ENCODE measurements around the gene SPAG16. TPM values are rescaled to one million over a fixed set of nuclear protein-coding genes. Genes with fewer than 3 reads are reported as not detected.

The SPAG16 gene
- total RNA-seq, 2 donors from 2014 or later = 8.2 to 9.0 TPM

DNA sequence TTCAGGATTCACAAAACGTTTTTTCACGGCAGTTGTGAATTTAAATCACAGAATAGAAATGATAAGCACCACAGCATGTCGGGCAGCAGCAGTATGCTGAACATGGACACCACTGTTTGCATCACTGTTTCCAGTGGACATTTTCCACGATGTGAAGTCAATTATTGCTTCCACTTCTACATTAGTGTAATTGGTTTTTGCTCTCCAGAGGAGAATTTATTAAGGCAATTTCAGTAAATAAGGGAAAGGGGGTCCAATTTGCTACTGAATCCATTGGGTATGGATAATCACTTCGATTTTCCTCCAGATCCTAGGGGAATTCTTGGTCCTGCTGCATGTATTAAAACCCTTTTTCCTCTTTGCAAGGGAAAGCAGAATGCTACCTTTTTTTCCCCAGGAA lies 1096.4 kb downstream of the SPAG16 start:
- no peak overlapping the region for H3K4me3 Mint-ChIP-seq
- H3K27me3 Mint-ChIP-seq (ENCODE audit: low read depth) = no peaks in the 10 kb centered on the region
- no peaks in the 10 kb centered on the region for H3K4me1 Mint-ChIP-seq (ENCODE audit: low read depth)
- DNase-seq (no peak), ATAC-seq (replicated peaks in 1 of 2) (no peak)
- H3K27ac Mint-ChIP-seq = no peak overlapping the region
- H3K36me3 Mint-ChIP-seq (ENCODE audit: insufficient read depth in 2 of 2) = no peaks in the 10 kb centered on the region
- H3K9me3 Mint-ChIP-seq = no peaks in the 10 kb centered on the region

DNA sequence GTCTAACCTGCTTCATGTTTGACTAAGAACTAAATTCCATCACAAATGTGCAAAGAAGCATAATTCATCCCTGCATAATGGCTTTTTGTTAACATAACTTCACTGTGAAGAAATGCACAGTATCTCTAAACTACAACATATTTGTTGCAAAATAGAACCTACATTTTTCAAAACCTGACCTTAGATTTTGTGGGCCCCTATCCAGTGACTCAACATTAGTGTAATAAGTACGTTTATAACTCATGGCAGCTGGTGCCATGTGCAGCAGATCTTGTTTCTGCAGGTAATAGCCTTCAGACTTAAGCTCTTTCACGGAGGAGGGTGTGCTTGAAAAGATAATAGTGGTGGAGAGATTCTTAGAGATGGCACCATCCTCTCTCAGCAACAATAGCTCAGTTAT lies 1098.0 kb downstream of the SPAG16 start:
- no peak for ATAC-seq (replicated peaks in 1 of 2)
- H3K36me3 Mint-ChIP-seq (ENCODE audit: insufficient read depth in 2 of 2) = no peaks in the 10 kb centered on the region

DNA sequence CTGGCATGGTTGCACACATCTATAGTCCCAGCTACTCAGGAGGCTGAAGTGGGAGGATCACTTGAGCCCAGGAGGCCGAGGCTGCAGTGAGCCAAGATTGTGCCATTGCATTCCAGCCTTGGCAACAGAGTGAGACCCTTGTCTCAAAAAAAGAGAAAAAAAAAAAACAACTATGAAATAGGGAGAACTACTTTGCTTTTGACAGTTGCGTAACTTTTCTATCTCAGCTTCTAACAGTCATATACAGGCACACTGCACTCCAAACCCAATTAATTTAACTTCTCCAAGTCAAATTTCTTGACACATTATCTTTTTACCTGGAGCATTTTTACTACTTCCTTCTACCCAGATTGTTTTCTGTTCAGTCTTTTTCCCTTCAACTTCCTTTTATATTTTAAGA lies 1102.5 kb downstream of the SPAG16 start:
- DNase-seq (no peak), ATAC-seq (replicated peaks in 1 of 2) (no peak)
- no peak overlapping the region for H3K27ac Mint-ChIP-seq
- H3K4me3 Mint-ChIP-seq = no peak overlapping the region
- no peaks in the 10 kb centered on the region for H3K9me3 Mint-ChIP-seq
- H3K36me3 Mint-ChIP-seq (ENCODE audit: insufficient read depth in 2 of 2) = no peaks in the 10 kb centered on the region
- H3K27me3 Mint-ChIP-seq (ENCODE audit: low read depth) = no peaks in the 10 kb centered on the region
- H3K4me1 Mint-ChIP-seq (ENCODE audit: low read depth) = no peaks in the 10 kb centered on the region

More for the DNA sequence above, 1098.0 kb downstream of the SPAG16 start:
- Mint-ChIP-seq H3K4me1 (ENCODE audit: low read depth) (no peaks in the 10 kb centered on the region), H3K4me3 (no peak overlapping the region), H3K9me3 (no peaks in the 10 kb centered on the region), H3K27ac (no peak overlapping the region), H3K27me3 (ENCODE audit: low read depth) (no peaks in the 10 kb centered on the region)
- DNase-seq = no peak

DNA sequence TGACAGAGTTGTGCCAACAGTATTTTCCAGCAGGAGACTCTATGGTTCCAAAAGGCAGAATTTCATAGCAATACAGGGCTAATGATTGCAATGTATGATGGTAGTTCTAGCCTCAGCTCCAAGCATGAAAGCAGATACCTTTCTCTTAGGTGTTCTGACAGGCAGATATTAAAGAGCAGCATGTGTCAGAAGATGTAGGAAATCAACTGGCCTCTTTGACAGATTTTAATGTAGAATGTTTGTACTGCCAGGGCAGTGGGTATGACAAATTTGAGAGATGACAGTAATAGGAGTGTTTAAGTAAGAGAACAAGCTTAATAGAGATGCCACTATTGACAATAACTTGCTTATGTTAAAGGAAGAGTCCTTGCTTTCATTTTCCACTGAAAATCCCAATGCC lies 1105.1 kb downstream of the SPAG16 start:
- H3K4me1 Mint-ChIP-seq (ENCODE audit: low read depth) = no peaks in the 10 kb centered on the region
- H3K36me3 Mint-ChIP-seq (ENCODE audit: insufficient read depth in 2 of 2) = no peaks in the 10 kb centered on the region
- ATAC-seq (replicated peaks in 1 of 2) (no peak), DNase-seq (no peak)
- no peak overlapping the region for H3K27ac Mint-ChIP-seq
- H3K4me3 Mint-ChIP-seq = no peak overlapping the region
- H3K9me3 Mint-ChIP-seq = no peaks in the 10 kb centered on the region
- no peaks in the 10 kb centered on the region for H3K27me3 Mint-ChIP-seq (ENCODE audit: low read depth)

DNA sequence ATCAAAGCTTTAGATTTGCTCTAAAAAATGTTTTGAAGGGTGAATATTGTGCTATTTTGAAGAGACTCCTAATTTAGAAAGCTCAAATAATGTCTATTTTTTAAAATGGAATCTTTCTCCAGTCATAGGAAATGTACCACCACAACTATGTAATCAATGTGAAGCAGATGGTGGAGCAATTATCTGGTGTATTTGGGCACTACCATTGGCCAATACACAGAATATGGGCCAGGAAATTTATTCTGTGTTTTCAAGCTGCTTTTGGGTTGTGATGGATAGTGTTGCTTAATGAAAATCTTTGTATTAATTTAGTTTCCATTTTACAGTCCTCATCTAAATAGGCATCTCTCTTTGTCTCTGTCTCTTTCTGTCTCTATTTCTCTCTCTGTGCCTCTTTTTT lies 1109.5 kb downstream of the SPAG16 start:
- DNase-seq (no peak), ATAC-seq (replicated peaks in 1 of 2) (no peak)
- no peaks in the 10 kb centered on the region for H3K27me3 Mint-ChIP-seq (ENCODE audit: low read depth)
- H3K36me3 Mint-ChIP-seq (ENCODE audit: insufficient read depth in 2 of 2) = no peaks in the 10 kb centered on the region
- H3K9me3 Mint-ChIP-seq = no peaks in the 10 kb centered on the region
- H3K4me1 Mint-ChIP-seq (ENCODE audit: low read depth) = no peaks in the 10 kb centered on the region
- no peak overlapping the region for H3K27ac Mint-ChIP-seq
- no peak overlapping the region for H3K4me3 Mint-ChIP-seq

DNA sequence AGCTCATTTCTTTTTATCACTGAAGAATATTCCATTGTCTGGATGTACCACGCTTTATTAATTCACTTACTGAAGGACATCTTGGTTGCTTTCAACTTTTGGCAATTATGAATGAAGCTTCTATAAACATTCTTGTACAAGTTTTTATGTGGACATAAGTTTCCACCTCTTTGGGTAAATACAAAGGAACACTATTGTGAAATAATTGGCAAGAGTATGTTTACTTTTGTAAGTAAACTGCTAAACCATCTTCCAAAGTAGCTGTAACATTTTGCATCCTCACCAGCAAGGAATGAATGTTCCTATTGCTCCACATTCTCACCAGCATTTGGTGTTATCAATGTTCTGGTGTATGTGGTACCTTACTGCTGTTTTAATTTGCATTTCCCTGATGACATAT lies 1110.8 kb downstream of the SPAG16 start:
- DNase-seq = no peak
- H3K27ac Mint-ChIP-seq = no peak overlapping the region
- no peaks in the 10 kb centered on the region for H3K36me3 Mint-ChIP-seq (ENCODE audit: insufficient read depth in 2 of 2)
- no peak overlapping the region for H3K4me3 Mint-ChIP-seq
- no peaks in the 10 kb centered on the region for H3K4me1 Mint-ChIP-seq (ENCODE audit: low read depth)
- ATAC-seq (replicated peaks in 1 of 2) = no peak
- H3K9me3 Mint-ChIP-seq = no peaks in the 10 kb centered on the region
- H3K27me3 Mint-ChIP-seq (ENCODE audit: low read depth) = no peaks in the 10 kb centered on the region

DNA sequence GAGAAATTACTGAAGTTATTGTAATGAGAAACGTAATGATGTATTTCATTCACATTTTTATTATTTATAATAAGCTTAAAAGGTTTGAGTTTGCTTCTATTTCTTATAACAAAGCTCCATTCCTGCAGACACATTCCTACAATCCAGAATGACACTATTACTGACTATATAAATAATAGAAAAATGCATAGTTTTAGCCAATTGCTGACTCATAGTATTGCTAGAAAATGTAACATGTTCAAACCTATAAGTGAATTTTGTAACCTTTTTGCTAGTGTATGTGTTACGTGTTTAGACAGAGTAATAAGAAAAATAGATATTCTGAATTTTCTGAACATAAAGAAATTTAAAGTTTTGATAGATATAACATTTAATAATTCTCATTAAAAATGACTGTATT lies 1117.3 kb downstream of the SPAG16 start:
- no peaks in the 10 kb centered on the region for H3K27me3 Mint-ChIP-seq (ENCODE audit: low read depth)
- H3K9me3 Mint-ChIP-seq = no peaks in the 10 kb centered on the region
- H3K4me1 Mint-ChIP-seq (ENCODE audit: low read depth) = no peaks in the 10 kb centered on the region
- DNase-seq = no peak
- ATAC-seq (replicated peaks in 1 of 2) = no peak
- no peaks in the 10 kb centered on the region for H3K36me3 Mint-ChIP-seq (ENCODE audit: insufficient read depth in 2 of 2)
- H3K4me3 Mint-ChIP-seq = no peak overlapping the region
- no peak overlapping the region for H3K27ac Mint-ChIP-seq

DNA sequence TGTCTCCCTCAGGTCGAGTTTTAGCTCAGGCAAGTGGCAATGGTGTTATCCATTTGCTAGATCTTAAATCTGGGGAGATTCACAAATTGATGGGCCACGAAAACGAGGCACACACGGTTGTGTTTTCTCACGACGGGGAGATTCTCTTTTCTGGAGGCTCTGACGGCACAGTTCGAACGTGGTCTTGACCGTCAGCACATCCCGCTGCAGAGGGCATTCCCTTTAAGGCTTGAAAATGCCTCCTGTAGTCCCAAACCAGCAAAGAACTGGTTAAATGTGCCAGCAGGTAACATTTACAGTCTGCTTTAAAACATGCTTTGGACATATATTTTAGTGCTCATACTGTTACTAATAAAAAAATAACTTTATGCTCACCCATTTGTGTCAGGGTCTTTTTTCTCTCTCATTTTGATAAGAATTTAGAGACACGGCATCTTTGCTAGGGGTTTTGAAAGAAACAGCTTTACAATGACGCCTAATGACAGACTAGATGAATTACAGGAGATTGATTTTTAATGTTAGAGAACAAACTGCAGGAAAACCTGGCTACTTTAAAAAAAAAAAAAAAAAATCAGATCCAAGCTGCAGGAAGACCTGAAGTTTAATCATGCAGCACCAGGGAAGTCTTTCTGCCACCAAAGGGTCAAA lies 1126.0 kb downstream of the SPAG16 start:
- ATAC-seq (replicated peaks in 1 of 2) = no peak
- peaks cover 15% of the 10 kb centered on the region for H3K27me3 Mint-ChIP-seq (ENCODE audit: low read depth)
- no peaks in the 10 kb centered on the region for H3K9me3 Mint-ChIP-seq
- DNase-seq = no peak
- no peak overlapping the region for H3K4me3 Mint-ChIP-seq
- no peak overlapping the region for H3K27ac Mint-ChIP-seq
- no peaks in the 10 kb centered on the region for H3K4me1 Mint-ChIP-seq (ENCODE audit: low read depth)
- no peaks in the 10 kb centered on the region for H3K36me3 Mint-ChIP-seq (ENCODE audit: insufficient read depth in 2 of 2)

DNA sequence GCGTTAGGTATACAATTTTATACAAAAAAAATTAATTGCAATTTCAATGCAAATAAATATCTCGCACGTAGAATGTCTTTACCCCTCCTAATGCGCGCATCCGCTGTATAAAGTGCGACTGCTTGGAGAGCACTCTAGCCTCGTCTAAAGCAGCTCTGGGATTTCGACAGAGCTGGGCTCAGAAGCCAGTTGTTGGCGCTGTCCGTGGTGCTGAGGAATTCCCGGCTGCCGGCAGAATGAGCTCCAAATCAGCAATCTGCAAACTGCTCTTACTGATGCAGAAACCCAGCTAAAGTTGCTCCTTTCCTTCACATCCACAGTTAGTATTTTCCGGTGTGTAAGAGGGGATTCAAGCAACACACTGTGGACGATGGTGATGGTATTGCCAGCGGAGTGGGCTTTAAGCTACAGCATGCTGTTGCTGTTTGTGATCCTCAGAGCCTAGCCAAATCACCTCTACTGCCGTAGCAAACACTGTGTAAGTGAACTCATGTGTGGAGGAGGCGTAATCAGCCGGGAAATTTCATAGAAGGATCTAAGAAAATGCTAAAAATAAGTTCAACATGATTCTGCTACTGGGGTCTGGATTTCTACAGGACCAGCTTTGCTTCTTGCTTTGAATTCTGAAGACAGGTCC lies 1126.8 kb downstream of the SPAG16 start, which contains the start of gene VWC2L:
Gene VWC2L (plus strand): TSS at position 137 of the 637 bp plus-strand sequence. CDS start 3,140 bp downstream, outside the sequence.
- DNase-seq (peak; percentile 16 to 28), ATAC-seq (replicated peaks in 1 of 2) (no peak)
- Mint-ChIP-seq H3K4me1 (ENCODE audit: low read depth) (no peaks in the 10 kb centered on the region), H3K27ac (no peak within 1 kb of the TSS), H3K27me3 (ENCODE audit: low read depth) (peaks cover 15% of the 10 kb centered on the region), H3K4me3 (no peak within 1 kb of the TSS), H3K9me3 (no peaks in the 10 kb centered on the region), H3K36me3 (ENCODE audit: insufficient read depth in 2 of 2) (no peaks in the 10 kb centered on the region)

DNA sequence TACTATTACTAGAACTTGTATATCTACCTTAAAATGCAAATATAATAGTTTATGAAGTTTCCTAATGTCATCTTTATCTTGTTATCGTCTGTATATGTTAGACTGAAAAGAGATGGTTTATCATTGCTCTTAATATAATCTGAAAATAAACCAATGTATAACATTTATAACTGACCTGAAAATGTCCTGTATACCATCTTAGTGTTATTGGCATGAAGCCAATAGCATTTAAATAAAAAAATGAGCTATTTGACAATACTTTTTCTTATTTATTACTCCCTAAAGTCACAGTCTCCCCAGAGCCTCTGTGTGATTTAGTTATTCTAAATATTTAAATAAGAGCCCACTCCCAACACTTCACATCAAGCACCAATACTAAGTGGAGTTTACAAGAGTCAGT lies 1128.4 kb downstream of the SPAG16 start:
- no peak overlapping the region for H3K4me3 Mint-ChIP-seq
- no peaks in the 10 kb centered on the region for H3K9me3 Mint-ChIP-seq
- no peaks in the 10 kb centered on the region for H3K36me3 Mint-ChIP-seq (ENCODE audit: insufficient read depth in 2 of 2)
- H3K27me3 Mint-ChIP-seq (ENCODE audit: low read depth) = peaks cover 15% of the 10 kb centered on the region
- no peak overlapping the region for H3K27ac Mint-ChIP-seq
- DNase-seq = no peak
- ATAC-seq (replicated peaks in 1 of 2) = no peak
- H3K4me1 Mint-ChIP-seq (ENCODE audit: low read depth) = no peaks in the 10 kb centered on the region

DNA sequence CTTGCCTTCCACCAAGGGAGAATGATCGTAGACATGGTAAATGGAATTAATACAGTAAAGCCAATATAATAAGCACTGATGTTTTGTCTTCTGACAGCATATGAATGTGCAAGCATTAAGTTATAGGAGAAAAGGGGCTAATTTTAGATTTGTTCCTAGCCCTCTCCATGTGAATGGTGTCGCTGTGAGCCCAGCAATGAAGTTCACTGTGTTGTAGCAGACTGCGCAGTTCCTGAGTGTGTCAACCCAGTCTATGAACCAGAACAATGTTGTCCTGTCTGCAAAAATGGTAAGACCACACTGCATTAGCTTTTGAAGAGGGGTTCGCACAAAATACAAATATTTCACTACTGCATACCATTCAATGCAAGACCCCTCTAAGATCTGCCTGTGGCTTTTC lies 1152.2 kb downstream of the SPAG16 start:
- Mint-ChIP-seq H3K27ac (no peak overlapping the region), H3K9me3 (no peaks in the 10 kb centered on the region), H3K4me3 (no peak overlapping the region), H3K36me3 (ENCODE audit: insufficient read depth in 2 of 2) (no peaks in the 10 kb centered on the region), H3K27me3 (ENCODE audit: low read depth) (no peaks in the 10 kb centered on the region), H3K4me1 (ENCODE audit: low read depth) (no peaks in the 10 kb centered on the region)
- DNase-seq = no peak
- ATAC-seq (replicated peaks in 1 of 2) = no peak

DNA sequence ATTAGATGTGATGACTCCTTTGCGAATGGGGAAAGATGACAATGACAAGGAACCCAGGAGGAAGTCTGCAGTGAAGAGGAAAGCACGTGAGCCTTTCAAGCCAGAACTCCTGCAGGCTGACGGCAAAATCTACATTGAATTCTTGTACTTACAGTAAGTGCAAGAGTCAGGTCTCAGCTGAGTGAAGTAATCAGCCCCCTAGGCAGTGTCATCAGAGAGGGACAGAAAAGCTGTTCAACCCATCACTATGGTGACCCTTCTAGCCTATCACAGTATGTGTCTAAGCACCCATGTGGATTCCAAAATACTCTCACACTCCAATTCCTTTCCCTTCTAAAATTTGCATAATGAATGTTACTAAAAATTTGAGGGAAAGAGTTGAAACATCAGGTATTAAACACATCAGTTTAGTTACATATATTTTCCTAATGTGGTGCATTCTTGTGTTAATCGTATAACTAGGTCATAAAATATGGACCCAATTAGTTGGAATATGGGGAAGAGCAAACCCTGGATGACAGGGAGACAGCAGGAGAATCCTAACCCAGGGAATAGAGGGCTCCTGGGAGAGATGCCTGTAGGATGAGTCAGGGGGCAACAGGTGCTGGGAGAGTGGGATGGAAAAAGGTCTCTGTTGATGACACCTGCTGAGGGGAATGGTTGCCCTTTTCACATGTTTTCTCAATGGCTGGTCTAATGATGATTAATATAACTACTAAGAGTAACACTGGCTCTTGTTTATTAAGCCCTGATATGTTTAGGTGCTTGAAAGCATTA lies 1166.0 kb downstream of the SPAG16 start:
- Mint-ChIP-seq H3K36me3 (ENCODE audit: insufficient read depth in 2 of 2) (no peaks in the 10 kb centered on the region), H3K9me3 (peaks cover 0 to 4% of the 10 kb centered on the region in 2 donors), H3K4me1 (ENCODE audit: low read depth) (no peaks in the 10 kb centered on the region), H3K4me3 (no peak overlapping the region), H3K27ac (no peak overlapping the region), H3K27me3 (ENCODE audit: low read depth) (no peaks in the 10 kb centered on the region)
- no peak for ATAC-seq (replicated peaks in 1 of 2)
- no peak for DNase-seq

DNA sequence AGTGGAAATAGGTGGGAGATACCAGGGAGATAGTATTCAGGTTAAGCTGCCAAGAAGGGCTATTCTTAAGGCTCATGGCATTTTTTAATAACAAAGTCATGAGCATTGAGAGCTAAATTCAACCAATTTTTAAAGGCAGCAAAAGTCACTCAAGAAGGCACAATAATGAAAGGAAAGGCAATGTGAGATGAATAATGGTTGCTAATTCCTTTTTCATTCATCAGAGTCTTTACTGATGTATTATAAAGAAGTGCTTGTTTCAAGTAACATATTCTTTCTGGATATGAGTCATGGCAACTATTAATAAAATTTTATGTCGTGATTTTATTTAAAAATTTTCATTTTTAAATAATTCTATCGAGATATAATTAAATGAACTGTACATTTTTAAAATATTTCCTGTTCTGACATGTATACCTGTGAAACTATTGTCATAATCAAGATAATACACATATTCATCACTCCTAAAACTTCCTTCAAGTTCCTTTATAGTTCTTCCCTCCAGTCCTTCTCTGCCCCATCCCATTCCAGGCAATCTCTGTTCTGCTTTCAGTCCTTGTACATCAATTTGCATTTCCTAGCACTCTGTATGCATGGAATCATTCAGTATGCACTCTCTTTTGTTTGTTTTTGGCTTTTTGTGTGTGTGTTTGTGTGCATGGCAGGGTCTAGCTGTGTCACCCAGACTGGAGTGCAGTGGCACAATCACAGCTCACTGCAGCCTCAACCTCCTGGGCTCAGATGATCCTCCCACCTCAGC lies 1167.4 kb downstream of the SPAG16 start:
- no peak overlapping the region for H3K4me3 Mint-ChIP-seq
- DNase-seq (no peak), ATAC-seq (replicated peaks in 1 of 2) (no peak)
- no peaks in the 10 kb centered on the region for H3K27me3 Mint-ChIP-seq (ENCODE audit: low read depth)
- H3K4me1 Mint-ChIP-seq (ENCODE audit: low read depth) = no peaks in the 10 kb centered on the region
- no peak overlapping the region for H3K27ac Mint-ChIP-seq
- H3K9me3 Mint-ChIP-seq = peaks cover 2 to 7% of the 10 kb centered on the region in 2 donors
- H3K36me3 Mint-ChIP-seq (ENCODE audit: insufficient read depth in 2 of 2) = no peaks in the 10 kb centered on the region
